T-helper 2 cell treated with Interferon-gamma antibody and Interleukin-4, amounts not matched to agents 5 μg/mL and 100 μg/mL, for 36 hours (primary cell): ENCODE measurements around the gene DISC1.
"Not testable (repeated sequence)": the region's sequence is repeated elsewhere in the genome, so short reads cannot be mapped to it uniquely, and the experiment has no call there.

Experiments
- DNase-seq: peaks from one replicate; pipeline ENCODE4 v3.0.0; 2021; ENCODE audit warnings: low spot score
- H3K27ac Mint-ChIP-seq: one replicate; pipeline ENCODE4 v1.8.0; 2021; ENCODE audit warnings: mild to moderate bottlenecking, mixed read lengths
- H3K27me3 Mint-ChIP-seq: one replicate; pipeline ENCODE4 v1.8.0; 2021; ENCODE audit warnings: low read depth, mixed read lengths
- H3K36me3 Mint-ChIP-seq: one replicate; pipeline ENCODE4 v1.8.0; 2021; ENCODE audit warnings: low read depth, mixed read lengths
- H3K4me1 Mint-ChIP-seq: one replicate; pipeline ENCODE4 v1.8.0; 2021; ENCODE audit warnings: low read depth, mixed read lengths
- H3K4me3 Mint-ChIP-seq: one replicate; pipeline ENCODE4 v1.8.0; 2022; ENCODE audit warnings: mild to moderate bottlenecking, moderate library complexity, mixed read lengths
- H3K9me3 Mint-ChIP-seq: one replicate; pipeline ENCODE4 v1.8.0; 2021; ENCODE audit warnings: mixed read lengths

Gene DISC1

DNA sequence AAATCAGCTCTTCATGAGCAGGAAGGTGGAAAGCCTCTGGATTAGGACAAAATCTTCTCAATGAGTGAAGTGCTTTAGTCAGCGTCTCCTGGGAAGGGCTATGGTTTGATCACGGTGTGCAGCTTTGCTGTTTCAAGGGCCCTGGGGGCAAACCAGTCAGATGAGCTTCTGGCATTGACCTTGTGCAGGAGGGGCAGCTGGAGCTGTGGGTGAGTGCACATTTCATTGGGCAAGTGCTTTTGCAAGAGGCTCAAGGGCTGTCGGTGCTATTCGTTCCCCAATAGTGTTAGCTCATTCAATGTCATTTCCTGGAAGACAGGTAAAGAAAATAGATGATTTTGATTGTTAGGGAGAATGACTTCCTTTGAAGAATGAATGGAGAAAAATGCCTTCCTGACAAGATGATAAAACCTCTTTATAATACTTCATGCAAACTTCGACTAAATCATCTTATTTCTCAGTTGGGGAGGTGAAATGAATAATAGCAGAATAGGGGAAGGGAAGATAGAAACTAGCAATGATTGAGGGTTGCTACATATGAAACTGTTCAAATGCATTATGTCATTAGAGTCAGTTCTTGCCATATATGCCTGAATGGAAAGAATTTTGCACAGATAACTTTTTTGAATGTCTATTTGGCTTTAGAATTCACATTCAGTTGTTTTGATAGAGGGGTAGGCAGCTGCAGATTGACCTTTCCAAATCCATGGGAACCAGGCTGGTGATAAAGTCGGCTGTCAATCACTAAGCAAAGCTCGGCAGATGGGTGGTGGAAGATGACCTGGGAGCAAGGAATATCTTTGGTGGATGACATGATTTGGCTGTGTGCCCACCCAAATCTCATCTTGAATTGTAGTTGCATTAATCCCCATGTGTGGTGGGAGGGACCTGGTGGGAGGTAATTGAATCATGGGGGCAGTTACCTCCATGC is 12.9 kb upstream of the DISC1 start:
- Mint-ChIP-seq H3K9me3 (peaks cover 34% of the 10 kb centered on the region), H3K4me3 (peak overlapping the region; percentile 79), H3K4me1 (peaks cover 42% of the 10 kb centered on the region)

DNA sequence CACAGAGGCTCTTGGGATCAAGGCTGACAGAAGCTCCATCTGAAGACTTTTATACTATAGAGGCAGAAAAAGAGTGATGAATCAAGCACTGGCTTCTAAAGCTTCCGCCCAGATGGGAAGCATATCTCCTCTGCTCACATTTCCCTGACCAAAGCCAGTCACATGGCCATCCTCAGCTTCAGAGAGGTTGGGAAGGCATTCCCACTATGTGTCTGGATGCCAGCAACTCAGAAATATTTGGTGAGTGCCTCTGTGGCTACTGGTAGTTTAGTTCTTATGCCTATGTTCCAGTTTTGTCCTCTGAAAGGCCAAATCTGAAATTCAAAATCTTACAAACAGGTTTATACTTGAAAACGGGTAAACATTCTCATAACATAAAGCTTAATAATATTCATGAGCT is 9.9 kb upstream of the DISC1 start:
- peaks cover 29% of the 10 kb centered on the region for H3K9me3 Mint-ChIP-seq
- no peak overlapping the region for H3K4me3 Mint-ChIP-seq
- peaks cover 44% of the 10 kb centered on the region for H3K27me3 Mint-ChIP-seq
- H3K36me3 Mint-ChIP-seq: peaks cover 14% of the 10 kb centered on the region
- no peak for DNase-seq
- peaks cover 36% of the 10 kb centered on the region for H3K4me1 Mint-ChIP-seq
- no peak overlapping the region for H3K27ac Mint-ChIP-seq

More for the DNA sequence above, 12.9 kb upstream of the DISC1 start:
- Mint-ChIP-seq H3K27me3 (peaks cover 34% of the 10 kb centered on the region), H3K27ac (peak overlapping the region; percentile 93), H3K36me3 (peaks cover 20% of the 10 kb centered on the region)
- no peak for DNase-seq

DNA sequence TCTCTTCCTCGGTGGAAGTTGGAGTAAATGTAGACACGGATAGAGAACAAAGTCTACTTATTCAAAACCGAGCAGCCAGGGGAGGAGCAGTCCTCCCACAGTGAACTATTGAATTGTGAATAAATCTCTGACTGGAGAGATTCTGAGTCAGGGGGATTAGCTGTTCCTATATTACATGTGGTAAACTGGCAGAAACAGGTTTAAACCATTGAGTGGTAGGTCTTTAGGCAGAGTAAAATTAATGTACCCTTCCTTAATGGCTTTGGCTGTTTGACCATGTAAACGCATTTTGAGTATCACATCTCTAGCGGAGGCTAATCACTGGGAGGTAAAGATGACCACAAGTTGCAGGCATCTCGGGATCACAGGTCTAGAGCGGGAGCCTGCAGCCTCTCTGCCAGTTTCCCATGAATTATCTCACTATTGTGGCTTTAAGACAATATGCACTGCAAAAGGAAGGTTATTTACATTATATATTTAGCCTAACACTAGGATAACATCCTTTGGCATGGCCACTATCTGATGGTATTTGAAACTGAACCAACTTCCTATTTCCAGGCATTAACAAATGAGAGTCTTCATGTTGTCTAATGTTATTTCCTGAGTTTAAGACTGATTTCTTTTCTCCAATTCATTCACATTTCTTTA is 7.9 kb upstream of the DISC1 start:
- Mint-ChIP-seq H3K27me3 (peaks cover 62% of the 10 kb centered on the region), H3K9me3 (peaks cover 23% of the 10 kb centered on the region), H3K36me3 (peaks cover 12% of the 10 kb centered on the region), H3K4me1 (peaks cover 15% of the 10 kb centered on the region), H3K27ac (no peak overlapping the region), H3K4me3 (no peak overlapping the region)
- DNase-seq: no peak

DNA sequence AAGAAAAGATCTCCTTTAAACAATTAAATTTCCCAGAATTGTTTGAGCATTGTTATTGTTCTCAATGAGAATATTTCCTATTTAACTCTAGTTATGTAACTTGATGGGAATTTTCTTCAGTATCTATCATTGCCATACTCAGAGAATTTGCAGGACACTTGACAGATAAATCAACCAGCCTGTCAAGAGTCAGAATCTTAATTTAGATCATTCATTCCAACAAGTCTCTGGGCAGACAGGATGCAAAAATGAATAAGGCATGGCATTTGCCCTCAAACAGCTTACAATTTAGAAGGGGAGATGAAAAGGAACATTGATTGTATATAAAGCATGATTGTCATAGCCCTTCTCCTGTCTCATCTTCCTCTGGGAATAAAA is 7.3 kb upstream of the DISC1 start:
- no peak overlapping the region for H3K4me3 Mint-ChIP-seq
- H3K27me3 Mint-ChIP-seq: peaks cover 67% of the 10 kb centered on the region
- DNase-seq: no peak
- H3K9me3 Mint-ChIP-seq: peaks cover 18% of the 10 kb centered on the region
- peaks cover 11% of the 10 kb centered on the region for H3K4me1 Mint-ChIP-seq
- H3K36me3 Mint-ChIP-seq: peaks cover 8% of the 10 kb centered on the region
- no peak overlapping the region for H3K27ac Mint-ChIP-seq

DNA sequence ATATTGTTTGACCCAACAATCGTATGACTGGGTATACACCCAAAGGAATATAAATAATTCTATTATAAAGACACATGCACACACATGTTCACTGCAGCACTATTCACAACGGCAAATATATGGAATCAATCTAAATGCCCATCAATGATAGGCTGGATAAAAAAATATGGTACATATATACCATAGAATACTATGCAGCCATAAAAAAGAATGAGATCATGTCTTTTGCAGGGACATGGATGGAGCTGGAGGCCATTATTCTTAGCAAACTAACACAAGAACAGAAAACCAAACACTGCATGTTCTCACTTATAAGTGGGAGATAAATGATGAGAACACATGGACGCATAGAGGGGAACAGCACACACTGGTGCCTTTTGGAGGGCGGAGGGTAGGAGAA is 1.5 kb upstream of the DISC1 start:
- peaks cover 53% of the 10 kb centered on the region for H3K27me3 Mint-ChIP-seq
- H3K9me3 Mint-ChIP-seq, H3K27ac Mint-ChIP-seq, H3K36me3 Mint-ChIP-seq, DNase-seq: not testable (repeated sequence)
- H3K4me3 Mint-ChIP-seq: peak overlapping the region; percentile 19
- peaks cover 20% of the 10 kb centered on the region for H3K4me1 Mint-ChIP-seq

DNA sequence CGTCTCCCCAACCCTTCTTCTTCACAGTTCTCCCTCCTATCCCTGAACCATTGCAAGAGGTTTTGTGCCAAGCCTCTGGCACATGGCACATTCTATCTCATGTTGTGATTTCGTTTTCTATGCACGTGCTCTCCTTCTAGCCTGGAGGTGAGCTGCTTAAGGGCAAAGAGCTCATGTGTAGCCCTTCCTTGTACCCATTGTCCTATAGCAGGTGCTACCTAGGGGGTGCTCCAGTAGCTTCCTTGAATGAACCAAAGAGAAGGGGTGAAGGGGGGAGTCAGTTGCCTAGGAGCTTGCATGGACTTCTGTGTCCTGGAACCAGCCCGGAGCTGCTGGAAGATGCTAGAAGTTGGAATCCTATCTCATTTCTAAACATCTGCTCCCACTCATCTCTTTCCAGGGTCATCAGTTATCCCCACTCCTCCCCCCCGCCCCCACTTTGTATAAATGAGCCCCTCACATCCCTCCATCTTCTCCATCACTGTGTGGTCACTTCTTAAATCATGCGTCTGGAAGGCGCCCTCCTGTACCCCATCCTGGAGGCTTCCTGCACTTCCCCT is 535 bp upstream of the DISC1 start:
- peak overlapping the region; percentile 75 for H3K27ac Mint-ChIP-seq
- DNase-seq: no peak

DNA sequence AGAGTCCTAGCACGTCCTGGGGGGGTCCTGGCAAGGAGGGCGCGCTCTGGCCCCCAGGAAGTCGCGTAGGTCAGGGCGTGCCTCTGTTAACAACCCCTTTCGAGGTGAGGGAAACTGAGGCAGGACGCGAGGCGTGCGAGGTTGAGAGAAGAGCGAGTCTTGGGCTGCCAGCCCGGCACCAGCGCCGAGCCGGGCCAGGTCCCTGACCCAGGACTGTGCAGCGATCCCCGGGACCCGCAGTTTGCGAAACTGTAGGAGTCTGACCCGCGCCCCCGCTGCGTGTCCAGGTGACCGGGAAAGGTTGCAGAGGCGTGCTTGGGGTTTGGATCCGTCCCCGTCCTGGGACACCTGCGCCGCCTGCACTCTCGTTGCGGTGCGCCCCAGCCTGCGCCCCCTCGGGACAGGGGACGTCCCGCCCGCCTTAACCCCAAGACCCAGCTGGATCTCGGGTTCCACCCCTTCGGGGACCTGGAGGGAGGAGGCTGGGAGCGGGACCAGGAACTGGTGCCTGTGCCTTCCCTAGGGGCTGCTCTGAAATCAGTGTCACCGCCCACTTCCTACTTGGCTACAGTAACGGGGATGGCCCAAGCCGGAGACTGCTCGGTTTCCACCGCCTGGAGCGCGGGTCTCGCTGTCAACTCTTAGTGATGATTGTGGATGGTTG is 493 bp downstream of the DISC1 start:
- H3K27me3 Mint-ChIP-seq: peaks cover 34% of the 10 kb centered on the region
- no peaks in the 10 kb centered on the region for H3K36me3 Mint-ChIP-seq
- peak overlapping the region; percentile 72 for H3K27ac Mint-ChIP-seq
- peaks cover 17% of the 10 kb centered on the region for H3K4me1 Mint-ChIP-seq
- H3K9me3 Mint-ChIP-seq: no peaks in the 10 kb centered on the region
- DNase-seq: peak; percentile 35
- peak overlapping the region; percentile 81 for H3K4me3 Mint-ChIP-seq

More for the DNA sequence above, 535 bp upstream of the DISC1 start:
- Mint-ChIP-seq H3K36me3 (no peaks in the 10 kb centered on the region), H3K4me3 (peak overlapping the region; percentile 86), H3K27me3 (peaks cover 43% of the 10 kb centered on the region), H3K9me3 (no peaks in the 10 kb centered on the region), H3K4me1 (peaks cover 17% of the 10 kb centered on the region)

DNA sequence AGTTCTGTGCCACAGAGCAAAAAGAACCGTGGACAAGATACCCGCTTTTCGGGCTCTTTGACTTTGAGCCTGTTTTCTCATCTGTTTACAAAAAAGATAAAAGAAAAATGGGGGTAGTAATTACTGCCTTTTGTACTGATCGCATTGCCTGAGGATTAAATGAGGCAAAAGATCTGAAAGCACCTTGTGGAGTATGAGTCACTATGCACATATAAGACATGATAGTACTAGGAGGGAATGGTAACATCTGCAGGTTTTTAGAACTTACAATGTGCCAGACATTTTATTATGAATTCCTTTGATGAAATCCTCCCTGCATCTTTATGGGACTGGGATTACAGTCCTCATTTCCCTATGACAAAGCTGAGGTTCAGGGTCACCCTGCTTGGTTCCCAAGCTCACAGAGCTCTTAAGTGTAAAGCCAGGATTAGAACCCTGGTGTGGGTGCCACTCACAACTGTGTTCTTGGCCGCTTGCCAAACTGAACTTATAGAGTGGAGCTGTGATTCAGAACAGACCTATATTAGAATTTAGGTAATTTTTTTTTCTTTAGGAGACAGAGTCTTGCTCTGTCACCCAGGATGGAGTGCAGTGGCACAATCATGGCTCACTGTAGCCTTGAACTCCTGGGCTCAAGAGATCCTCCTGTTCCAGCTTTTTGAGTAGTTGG is 1.8 kb downstream of the DISC1 start:
- peaks cover 17% of the 10 kb centered on the region for H3K4me1 Mint-ChIP-seq
- H3K27ac Mint-ChIP-seq: peak overlapping the region; percentile 72
- DNase-seq: no peak
- no peaks in the 10 kb centered on the region for H3K36me3 Mint-ChIP-seq
- peaks cover 23% of the 10 kb centered on the region for H3K27me3 Mint-ChIP-seq
- H3K4me3 Mint-ChIP-seq: peak overlapping the region; percentile 81
- no peaks in the 10 kb centered on the region for H3K9me3 Mint-ChIP-seq

DNA sequence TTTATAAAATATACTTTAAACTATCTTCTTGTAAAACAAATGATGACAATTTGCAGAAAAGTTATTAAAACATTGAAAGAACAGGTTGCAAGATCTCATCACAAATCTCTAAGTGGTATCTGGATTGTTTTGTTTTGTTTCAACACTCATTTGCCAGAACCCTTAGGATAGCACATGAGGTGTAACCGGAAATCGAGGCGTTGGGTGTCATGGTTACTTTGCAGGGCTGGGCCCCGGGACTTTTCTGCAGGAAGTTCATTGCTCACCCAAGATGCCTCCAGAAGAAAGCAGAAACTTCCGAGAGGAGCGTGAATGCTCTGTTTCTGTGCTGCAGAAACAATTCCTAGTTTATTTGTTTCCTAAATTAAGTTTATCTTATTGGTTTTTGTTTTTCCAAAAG is 2.5 kb downstream of the DISC1 start:
- Mint-ChIP-seq H3K9me3 (no peaks in the 10 kb centered on the region), H3K4me3 (peak overlapping the region; percentile 57), H3K27ac (peak overlapping the region; percentile 50), H3K36me3 (no peaks in the 10 kb centered on the region), H3K27me3 (peaks cover 15% of the 10 kb centered on the region), H3K4me1 (peaks cover 17% of the 10 kb centered on the region)
- no peak for DNase-seq

DNA sequence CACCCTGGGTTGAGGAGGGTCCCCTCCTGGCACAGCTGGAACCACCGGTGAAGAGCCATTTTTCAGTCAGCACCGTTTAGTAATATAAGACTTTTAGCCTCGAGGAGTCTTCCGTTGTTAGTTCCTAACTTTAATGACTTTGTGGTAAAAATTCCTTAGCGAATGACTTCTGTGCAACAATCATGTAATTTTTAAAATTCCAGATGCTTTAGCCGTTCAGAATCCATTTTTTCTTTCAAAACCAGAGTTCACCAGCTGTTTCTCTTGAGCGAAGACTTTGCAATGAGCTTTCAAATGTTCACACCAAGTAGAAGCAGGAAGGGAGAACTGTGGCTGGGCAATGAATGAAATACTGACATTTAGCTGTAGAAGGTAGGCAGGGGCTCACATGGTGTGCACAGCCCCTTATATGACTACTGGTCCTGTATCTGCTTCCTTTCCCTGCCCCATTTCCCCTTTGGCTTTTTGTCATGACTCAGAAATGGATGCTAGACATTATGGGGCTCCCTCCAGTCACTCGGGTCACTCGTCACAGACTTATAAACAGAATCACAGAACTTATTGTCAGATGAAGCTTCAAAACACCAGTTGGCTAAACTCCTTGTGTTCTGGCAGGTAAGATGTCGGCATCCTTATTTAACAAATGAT is 4.1 kb downstream of the DISC1 start:
- no peaks in the 10 kb centered on the region for H3K9me3 Mint-ChIP-seq
- no peak overlapping the region for H3K4me3 Mint-ChIP-seq
- peaks cover 17% of the 10 kb centered on the region for H3K4me1 Mint-ChIP-seq
- no peaks in the 10 kb centered on the region for H3K36me3 Mint-ChIP-seq
- H3K27ac Mint-ChIP-seq: no peak overlapping the region
- peaks cover 5% of the 10 kb centered on the region for H3K27me3 Mint-ChIP-seq
- no peak for DNase-seq

DNA sequence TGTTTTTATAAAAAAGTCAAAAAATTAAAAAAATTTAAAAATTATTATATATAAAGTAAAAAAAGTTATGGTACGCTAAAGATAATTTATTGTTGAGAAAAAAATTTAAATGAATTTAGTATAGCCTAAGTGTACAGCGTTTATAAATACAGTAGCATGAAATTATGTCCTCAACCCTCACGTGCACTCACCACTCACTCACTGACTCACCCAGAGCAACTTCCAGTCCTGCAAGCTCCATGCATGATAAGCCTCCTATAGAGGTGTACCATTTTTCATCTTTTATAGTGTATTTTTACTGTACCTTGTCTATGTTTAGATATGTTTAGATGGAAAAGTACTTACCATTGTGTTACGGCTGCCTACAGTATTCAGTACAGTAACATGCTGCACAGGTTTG is 5.1 kb downstream of the DISC1 start:
- peaks cover 11% of the 10 kb centered on the region for H3K4me1 Mint-ChIP-seq
- no peak overlapping the region for H3K4me3 Mint-ChIP-seq
- no peaks in the 10 kb centered on the region for H3K27me3 Mint-ChIP-seq
- H3K36me3 Mint-ChIP-seq: no peaks in the 10 kb centered on the region
- no peak overlapping the region for H3K27ac Mint-ChIP-seq
- no peak for DNase-seq
- no peaks in the 10 kb centered on the region for H3K9me3 Mint-ChIP-seq

DNA sequence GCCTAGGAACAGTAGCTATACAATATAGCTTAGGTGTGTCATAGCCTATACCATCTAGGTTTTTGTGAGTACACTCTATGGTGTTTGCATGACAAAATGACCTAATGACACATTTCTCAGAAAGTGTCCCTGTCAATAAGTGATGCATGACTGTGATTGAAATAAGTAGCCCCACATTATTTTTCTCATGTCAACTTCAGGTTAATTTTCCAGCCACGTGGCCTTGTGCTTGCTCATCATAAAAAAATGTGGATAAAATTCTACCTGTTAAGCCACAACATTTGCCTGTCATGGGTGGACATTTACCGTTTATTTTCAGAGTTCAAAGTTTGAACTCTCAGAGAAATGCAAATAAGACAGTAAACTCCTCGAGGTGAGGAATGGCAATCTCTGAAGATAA is 5.5 kb downstream of the DISC1 start:
- no peak for DNase-seq
- peaks cover 11% of the 10 kb centered on the region for H3K4me1 Mint-ChIP-seq
- H3K36me3 Mint-ChIP-seq: no peaks in the 10 kb centered on the region
- no peak overlapping the region for H3K27ac Mint-ChIP-seq
- no peak overlapping the region for H3K4me3 Mint-ChIP-seq
- H3K27me3 Mint-ChIP-seq: no peaks in the 10 kb centered on the region
- H3K9me3 Mint-ChIP-seq: no peaks in the 10 kb centered on the region
